H1 (cell line): Measurements from ENCODE around the gene ZNF846. TPM values are rescaled to one million over a fixed set of nuclear protein-coding genes. Genes with fewer than 3 reads are reported as not detected.

ENCODE experiments used
- CTCF ChIA-PET: fragments of 300-600 bp; sonication (Branson Sonifier 250); formaldehyde crosslinking; loops from one replicate; lab custom pipeline; 2021; ENCODE audit not compliant: partially characterized antibody; lab: Charles Lee
- POLR2A ChIA-PET: fragments of 300-600 bp; sonication (Branson Sonifier 250); formaldehyde crosslinking; loops from one replicate; lab custom pipeline; 2021; ENCODE audit warnings: inconsistent platforms; ENCODE audit not compliant: partially characterized antibody; lab: Charles Lee
- DNase-seq, 2 experiments: peaks; one replicate each; pipeline versions ENCODE4 v3.0.0 to v3.0.0-alpha.2; 2010 to 2022; ENCODE audit warnings: low spot score in 2 of 2, low read depth in 1 of 2, mixed read lengths in 1 of 2
- FAIRE-seq: peaks from 2 replicates; lab custom pipeline; 2011; peaks lifted over from hg19 to GRCh38; lab: Jason Lieb, UNC
- H2AFZ ChIP-seq: 2 replicates; pipeline ENCODE4 v1.8.1; 2012; ENCODE audit warnings: low read length, inconsistent platforms
- H2AK5ac ChIP-seq: 2 replicates; pipeline ENCODE4 v1.6.1; 2013; ENCODE audit warnings: low read depth, low read length
- H2BK120ac ChIP-seq: replicated peaks from 2 replicates; pipeline ENCODE3; 2013; ENCODE audit warnings: low read depth, low read length, inconsistent platforms
- H2BK12ac ChIP-seq: 2 replicates; pipeline ENCODE4 v1.6.1; 2013; ENCODE audit warnings: low read depth, low read length
- H2BK15ac ChIP-seq: 2 replicates; pipeline ENCODE4 v1.6.1; 2013; ENCODE audit warnings: low read length
- H2BK20ac ChIP-seq: 2 replicates; pipeline ENCODE4 v1.6.1; 2013; ENCODE audit warnings: low read length
- H2BK5ac ChIP-seq: 2 replicates; pipeline ENCODE4 v1.6.1; 2013; ENCODE audit warnings: low read depth, low read length
- H3K14ac ChIP-seq: 2 replicates; pipeline ENCODE4 v1.6.1; 2013; ENCODE audit warnings: inconsistent platforms; ENCODE audit not compliant: insufficient read length
- H3K18ac ChIP-seq: 2 replicates; pipeline ENCODE4 v1.6.1; 2013; ENCODE audit warnings: low read length; ENCODE audit errors: extremely low read depth
- H3K23ac ChIP-seq: 2 replicates; pipeline ENCODE4 v1.6.1; 2013; ENCODE audit warnings: inconsistent platforms; ENCODE audit not compliant: insufficient read length
- H3K23me2 ChIP-seq: 2 replicates; pipeline ENCODE4 v1.6.1; 2013; ENCODE audit warnings: low read depth, low read length
- H3K27ac ChIP-seq: 2 replicates; pipeline ENCODE4 v1.6.1; 2011; ENCODE audit warnings: low read depth, low read length, inconsistent platforms
- H3K27me3 ChIP-seq, 4 experiments: replicated peaks in 1 of 4; 1 replicate in 1 of 4; 2 replicates in 3 of 4; pipeline versions ENCODE4 v1.6.1 to v1.8.1; 2011 to 2013; ENCODE audit warnings: low read length in 3 of 4, mild to moderate bottlenecking in 3 of 4, inconsistent platforms in 2 of 4, mixed read lengths in 2 of 4, moderate library complexity in 1 of 4; ENCODE audit not compliant: control insufficient read depth in 3 of 4, insufficient read depth in 3 of 4; ENCODE audit errors: extremely low read depth in 1 of 4
- H3K36me3 ChIP-seq, 4 experiments: 2 replicates each; pipeline versions ENCODE4 v1.6.1 to v1.8.1; 2011 to 2013; ENCODE audit warnings: mild to moderate bottlenecking in 4 of 4, low read length in 3 of 4, moderate library complexity in 2 of 4, control low read depth in 1 of 4, inconsistent platforms in 1 of 4; ENCODE audit not compliant: insufficient read depth in 4 of 4, control insufficient read depth in 2 of 4
- H3K4ac ChIP-seq: replicated peaks from 2 replicates; pipeline ENCODE3; 2013; ENCODE audit warnings: low read length, low read depth, mixed read lengths, inconsistent platforms; ENCODE audit not compliant: insufficient read length
- H3K4me1 ChIP-seq, 4 experiments: replicated peaks in 1 of 4; 1 replicate in 1 of 4; 2 replicates in 3 of 4; pipeline versions ENCODE4 v1.6.1 to v1.8.1; 2011 to 2013; ENCODE audit warnings: low read length in 3 of 4, inconsistent platforms in 2 of 4, mixed read lengths in 1 of 4; ENCODE audit not compliant: insufficient read depth in 4 of 4, control insufficient read depth in 3 of 4
- H3K4me2 ChIP-seq, 2 experiments: 2 replicates each; pipeline versions ENCODE4 v1.6.1 to v1.8.1; 2011 to 2013; ENCODE audit warnings: low read depth in 2 of 2, low read length in 2 of 2, control low read depth in 1 of 2, inconsistent platforms in 1 of 2, mild to moderate bottlenecking in 1 of 2; ENCODE audit not compliant: insufficient read depth in 1 of 2
- H3K4me3 ChIP-seq, 4 experiments: fragments of 200-600, 300-600 bp in 1 of 4; sonication (generic), shearing (Covaris generic), sonication (Bioruptor Twin) in 1 of 4; 2 replicates each; pipeline versions ENCODE4 v1.5.1 to v1.8.1; 2011 to 2016; ENCODE audit warnings: low read length in 4 of 4, low read depth in 3 of 4, control low read depth in 2 of 4, inconsistent platforms in 2 of 4, mild to moderate bottlenecking in 2 of 4, mixed read lengths in 1 of 4, moderate library complexity in 1 of 4; ENCODE audit not compliant: insufficient read depth in 2 of 4; ENCODE audit errors: extremely low read depth in 1 of 4
- H3K56ac ChIP-seq: replicated peaks from 2 replicates; pipeline ENCODE3; 2013; ENCODE audit warnings: low read depth, mild to moderate bottlenecking, mixed read lengths, low read length, inconsistent platforms; ENCODE audit not compliant: insufficient read length
- H3K79me1 ChIP-seq: 2 replicates; pipeline ENCODE4 v1.6.1; 2013; ENCODE audit warnings: low read depth, low read length, control low read depth
- H3K79me2 ChIP-seq, 2 experiments: 2 replicates each; pipeline versions ENCODE4 v1.6.1 to v1.8.1; 2012 to 2013; ENCODE audit warnings: low read length in 2 of 2, mild to moderate bottlenecking in 2 of 2, inconsistent platforms in 1 of 2; ENCODE audit not compliant: insufficient read depth in 2 of 2, control insufficient read depth in 1 of 2
- H3K9ac ChIP-seq, 4 experiments: replicated peaks in 1 of 4; 1 replicate in 1 of 4; 2 replicates in 3 of 4; pipeline versions ENCODE4 v1.6.1 to v1.8.1; 2011 to 2013; ENCODE audit warnings: low read depth in 3 of 4, low read length in 3 of 4, control low read depth in 2 of 4, mild to moderate bottlenecking in 2 of 4, moderate library complexity in 2 of 4, inconsistent platforms in 1 of 4; ENCODE audit errors: extremely low read depth in 1 of 4
- H3K9me3 ChIP-seq, 2 experiments: 2 replicates each; pipeline versions ENCODE4 v1.6.1 to v1.8.1; 2012 to 2013; ENCODE audit warnings: mild to moderate bottlenecking in 2 of 2, moderate library complexity in 2 of 2, control low read depth in 1 of 2, inconsistent platforms in 1 of 2, low read depth in 1 of 2, low read length in 1 of 2, mixed read lengths in 1 of 2; ENCODE audit not compliant: insufficient read depth in 2 of 2
- H4K20me1 ChIP-seq, 2 experiments: replicated peaks in 1 of 2; 2 replicates each; pipeline versions ENCODE3 to v1.8.1; 2011 to 2013; ENCODE audit warnings: inconsistent platforms in 2 of 2, low read length in 2 of 2, mild to moderate bottlenecking in 1 of 2; ENCODE audit not compliant: insufficient read depth in 2 of 2, control insufficient read depth in 1 of 2
- H4K5ac ChIP-seq: 2 replicates; pipeline ENCODE4 v1.6.1; 2013; ENCODE audit warnings: low read length, low read depth, mixed read lengths, inconsistent platforms; ENCODE audit not compliant: insufficient read length
- H4K8ac ChIP-seq: 2 replicates; pipeline ENCODE4 v1.8.0; 2013; ENCODE audit warnings: mild to moderate bottlenecking, moderate library complexity, low read length, inconsistent platforms; ENCODE audit not compliant: insufficient read depth; ENCODE audit errors: extremely low read depth
- H4K91ac ChIP-seq: replicated peaks from 2 replicates; pipeline ENCODE3; 2013; ENCODE audit warnings: low read length, mixed read lengths, inconsistent platforms; ENCODE audit not compliant: insufficient read length
- CBX8 ChIP-seq: fragments of 300-800, 300-1000 bp; sonication (generic); IDR thresholded peaks from 2 replicates; pipeline ENCODE4 v1.7.1; 2016; ENCODE audit warnings: low read depth, low read length, borderline replicate concordance
- KDM4A ChIP-seq: IDR thresholded peaks from one replicate; pipeline ENCODE4 v1.7.1; 2012; ENCODE audit warnings: low read depth, mild to moderate bottlenecking, moderate library complexity, low read length, inconsistent platforms; ENCODE audit not compliant: severe bottlenecking
- PHF8 ChIP-seq: fragments of 200-600 bp; sonication (generic); conservative IDR thresholded peaks from 2 replicates; pipeline ENCODE4 v1.7.1; 2012; ENCODE audit warnings: low read depth, mild to moderate bottlenecking, inconsistent platforms, low read length, moderate library complexity
- RFX5 ChIP-seq: IDR thresholded peaks from 2 replicates; pipeline ENCODE4 v1.6.1; 2011; ENCODE audit warnings: low read depth, low read length, improper control_type of control experiment, borderline replicate concordance
- SIN3A ChIP-seq, 2 experiments: IDR thresholded peaks in 1 of 2; conservative IDR thresholded peaks in 1 of 2; 2 replicates each; pipeline ENCODE4 v1.6.1; 2011 to 2012; ENCODE audit warnings: low read length in 2 of 2, improper control_type of control experiment in 1 of 2, low read depth in 1 of 2, mild to moderate bottlenecking in 1 of 2
- SIX5 ChIP-seq: IDR thresholded peaks from 2 replicates; pipeline ENCODE4 v1.6.1; 2011; ENCODE audit warnings: mild to moderate bottlenecking, low read depth, low read length
- SP4 ChIP-seq: IDR thresholded peaks from 2 replicates; pipeline ENCODE4 v1.6.1; 2012; ENCODE audit warnings: low read length, inconsistent platforms
- WGBS, 2 experiments: shearing (Covaris generic) in 1 of 2; methylation state at CpG; one replicate each; pipeline versions ENCODE4 v1.1.6 to v1.1.7; 2013 to 2015; ENCODE audit warnings: low lambda C conversion rate in 2 of 2, mixed read lengths in 2 of 2, inconsistent platforms in 1 of 2, low coverage in 1 of 2, missing lambda C conversion rate in 1 of 2; ENCODE audit not compliant: insufficient replicate concordance in 2 of 2, insufficient coverage in 1 of 2, insufficient read length in 1 of 2; ENCODE audit errors: extremely low coverage in 1 of 2, missing lambda C conversion rate in 1 of 2; 5-methylcytosine and 5-hydroxymethylcytosine counted together
- long read RNA-seq, 2 experiments: library from RNA in 1 of 2; library from capped mRNA in 1 of 2; stranded (forward); transcript quantifications; one replicate each; pipeline ENCODE4 v2.0.0, GENCODE V29; 2021; ENCODE audit warnings: inconsistent platforms in 1 of 2
- polyA minus RNA-seq, 3 experiments: library from RNA; depleted of rRNA, polyadenylated mRNA; stranded (reverse); fragments of >200 nt; gene quantifications; 1 replicate in 2 of 3; 2 replicates in 1 of 3; pipeline ENCODE4 v1.2.3, GENCODE V29; 2011
- polyA plus RNA-seq, 7 experiments: library from polyadenylated mRNA; depleted of rRNA in 3 of 7; stranded (reverse) in 5 of 7; unstranded in 2 of 7; fragments of >200 nt in 5 of 7; fragments of 200-250 nt in 2 of 7; gene quantifications; 1 replicate in 5 of 7; 2 replicates in 1 of 7; 4 replicates in 1 of 7; pipeline versions ENCODE4 v1.2.1 to v1.2.3, GENCODE V29; 2011 to 2013; ENCODE audit warnings: missing spikeins in 2 of 7, mixed read lengths in 2 of 7
- total RNA-seq: library from RNA; stranded (reverse); fragmentation: NEBNext Ultra II Directional; extraction: Animal tissue kit (Norgen Biotek cat#: 25700); gene quantifications from 2 replicates; pipeline ENCODE4 v1.2.1, GENCODE V29; 2021

ZNF846 gene
- total RNA-seq (9.0 and 9.2 TPM in 2 replicates), polyA plus RNA-seq (2011; rRNA removed) (4.5 and 4.8 TPM in 2 replicates), polyA minus RNA-seq (2011; rRNA and poly(A)+ RNA removed) (10.3 and 12.6 TPM in 2 replicates)
- polyA plus RNA-seq (2011; cell fraction: cytosol; rRNA removed), result 6.3 TPM
- 5.4 TPM for polyA plus RNA-seq (2011; cell fraction: nucleus; rRNA removed)
- polyA plus RNA-seq (2012, experiment 1 of 2), result 7.1 to 8.6 TPM (median 7.4 TPM) in 4 replicates
- 2.9 TPM for polyA plus RNA-seq (2012, experiment 2 of 2)
- 7.0 TPM for polyA plus RNA-seq (2013, experiment 1 of 2)
- 5.5 TPM for polyA plus RNA-seq (2013, experiment 2 of 2)
- polyA minus RNA-seq (2011; cell fraction: cytosol; rRNA and poly(A)+ RNA removed), result 2.7 TPM
- polyA minus RNA-seq (2011; cell fraction: nucleus; rRNA and poly(A)+ RNA removed), result 9.8 TPM
- long read RNA-seq, experiment 1, partial matches to known transcripts, result 0 of 4 reads
- long read RNA-seq, experiment 1, other reads (novel, unspliced or antisense), result 2 of 4 reads
- long read RNA-seq, experiment 2, partial matches to known transcripts, result 0 of 3 reads
- long read RNA-seq, experiment 2, other reads (novel, unspliced or antisense), result 3 of 3 reads

DNA sequence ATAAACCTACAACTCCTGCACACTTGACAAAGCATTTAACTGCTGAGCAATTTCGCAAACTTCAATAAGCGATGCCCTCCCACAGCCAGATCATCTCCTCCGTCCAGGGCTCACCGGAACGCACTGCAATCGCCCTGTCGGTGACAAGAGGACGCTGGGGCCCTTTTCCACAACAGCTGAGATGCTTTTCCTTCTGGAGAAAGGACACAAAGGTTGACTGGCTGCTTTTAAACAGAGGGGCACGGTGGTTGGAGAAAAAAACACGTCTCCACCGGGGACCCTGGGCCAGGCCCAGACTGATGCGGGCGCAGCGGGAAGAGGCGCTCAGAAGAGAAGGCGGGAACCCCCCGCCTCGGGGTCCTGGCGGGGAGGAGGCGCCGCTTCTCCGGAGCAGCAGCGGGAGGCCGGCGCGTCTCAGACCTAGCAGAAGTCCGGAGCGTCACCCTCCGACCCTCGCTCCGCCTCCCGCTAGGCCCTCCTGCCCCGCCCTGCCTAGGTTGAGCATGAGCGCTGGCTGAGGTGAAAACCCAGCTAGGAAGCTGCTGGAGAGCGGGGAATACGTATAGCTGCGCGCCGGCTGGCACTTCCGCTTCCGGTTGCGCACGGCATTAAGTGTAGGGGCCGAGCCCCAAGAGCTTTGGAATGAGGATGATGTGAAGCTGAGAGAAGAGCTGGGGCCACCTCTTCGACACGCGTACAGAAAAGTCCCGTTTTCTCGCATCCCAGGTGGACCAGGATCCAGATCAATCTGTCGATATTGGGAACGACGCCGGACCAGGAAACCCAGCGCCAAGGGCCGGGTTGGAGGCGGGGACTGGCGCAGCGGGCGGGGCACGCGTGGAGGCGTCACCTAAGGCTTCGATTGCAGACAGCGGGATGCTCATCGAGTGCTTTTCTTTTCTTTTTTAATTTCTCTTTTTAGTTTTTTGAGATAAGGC is at the start of gene ZNF846:
TSS of gene ZNF846 (minus strand) at position 564 of the 938 bp plus-strand sequence. CDS start 3,788 bp downstream, outside the sequence.
- FAIRE-seq (peak; percentile 39), DNase-seq (peak; percentile 90 to 93)
- Histone ChIP-seq H4K8ac (peak within 1 kb of the TSS; percentile 99), H4K20me1 (no peaks in the 10 kb centered on the region), H2BK20ac (no peak within 1 kb of the TSS), H2BK120ac (peak within 1 kb of the TSS; percentile 9), H3K4me1 (no peaks in the 10 kb centered on the region), H3K56ac (peak within 1 kb of the TSS; percentile 71), H3K79me2 (no peaks in the 10 kb centered on the region), H3K23me2 (peaks cover 8% of the 10 kb centered on the region; the same call in 1 of the 2 replicates), H3K4me2 (peak within 1 kb of the TSS; percentile 79 to 88), H3K36me3 (peaks cover 0 to 5% (median 0%) of the 10 kb centered on the region in 4 experiments; a peak in 1 of 8 replicates), H2BK15ac (peak within 1 kb of the TSS; percentile 46; the same call in 1 of the 2 replicates), H3K4me3 (peak within 1 kb of the TSS; percentile 51 to 90 (median 86)), H3K27me3 (no peaks in the 10 kb centered on the region), H2AK5ac (no peak within 1 kb of the TSS), H4K91ac (peak within 1 kb of the TSS; percentile 97), H2BK5ac (peak within 1 kb of the TSS; percentile 88), H3K14ac (peak within 1 kb of the TSS; percentile 52), H3K79me1 (no peaks in the 10 kb centered on the region), H3K9me3 (peaks cover 2 to 7% of the 10 kb centered on the region in 2 experiments; a peak in 1 of 4 replicates), H3K4ac (peak within 1 kb of the TSS; percentile 97), H3K18ac (peak within 1 kb of the TSS; percentile 96), H2BK12ac (peak within 1 kb of the TSS; percentile 90; the same call in 1 of the 2 replicates), H2AFZ (peak within 1 kb of the TSS; percentile 85; the same call in 1 of the 2 replicates), H3K27ac (peak within 1 kb of the TSS; percentile 80), H3K9ac (peak within 1 kb of the TSS; percentile 8 to 95 (median 74)), H4K5ac (peak within 1 kb of the TSS; percentile 99), H3K23ac (no peak within 1 kb of the TSS)
- ChIA-PET POLR2A (interaction anchor here (0.6 to 1.7 kb wide), 13 partner anchors 9 to 147 kb away, joined by 3 to 11 read pairs (median 4); partner anchors contain the start of gene UBL5), CTCF (interaction anchor here (0.6 to 2.0 kb wide), 4 partner anchors 14 to 1512 kb away, joined by 3 to 5 read pairs (median 4); no protein-coding TSS in a partner anchor)
- WGBS, 2 experiments, result 1% methylated on average over 50 of the region's 65 CpGs; no CpG with 5 or more reads in 1 of the 2 experiments
- TF ChIP-seq RFX5, result no peak
- no peak for TF ChIP-seq SP4
- TF ChIP-seq SIN3A (conservative IDR thresholded peaks at IDR 0.05 in 1 of 2, IDR thresholded peaks at IDR 0.05 in 1 of 2; ENCODE audit: low read depth in 1 of 2, low read length in 2 of 2), result peak; percentile 80 to 86; a peak in 3 of 4 replicates
- no peak for TF ChIP-seq CBX8
- TF ChIP-seq KDM4A, result no peak
- no peak for TF ChIP-seq SIX5
- peak; percentile 82 for TF ChIP-seq PHF8
